ENCODE data around the gene ZSCAN25.

- TF ChIP-seq TAF1 (IDR thresholded peaks at IDR 0.05; ENCODE audit: borderline replicate concordance, insufficient read depth, low read length): no peak
- TF ChIP-seq POLR2AphosphoS5 (IDR thresholded peaks at IDR 0.05; ENCODE audit: low read depth, low read length): no peak
- no peak for TF ChIP-seq SIN3A (IDR thresholded peaks at IDR 0.05; ENCODE audit: borderline replicate concordance, insufficient read depth, low read length)
- no peak for TF ChIP-seq REST (IDR thresholded peaks at IDR 0.05; ENCODE audit: insufficient read depth in 1 of 2, low read depth in 2 of 2, low read length in 2 of 2)
Measured at GRCh38 chr7:99669782-99670181, 53.0 kb downstream of the ZSCAN25 start.
